IPS DF 19.7 (cell line): ENCODE data around the gene OR8D1.
"Not testable (repeated sequence)": the region's sequence is repeated elsewhere in the genome, so short reads cannot be mapped to it uniquely, and the experiment has no call there.

ENCODE experiments used
- DNase-seq: peaks from one replicate; pipeline ENCODE4 v3.0.0-alpha.2; 2013; ENCODE audit warnings: low read depth, low spot score

The OR8D1 gene

DNA sequence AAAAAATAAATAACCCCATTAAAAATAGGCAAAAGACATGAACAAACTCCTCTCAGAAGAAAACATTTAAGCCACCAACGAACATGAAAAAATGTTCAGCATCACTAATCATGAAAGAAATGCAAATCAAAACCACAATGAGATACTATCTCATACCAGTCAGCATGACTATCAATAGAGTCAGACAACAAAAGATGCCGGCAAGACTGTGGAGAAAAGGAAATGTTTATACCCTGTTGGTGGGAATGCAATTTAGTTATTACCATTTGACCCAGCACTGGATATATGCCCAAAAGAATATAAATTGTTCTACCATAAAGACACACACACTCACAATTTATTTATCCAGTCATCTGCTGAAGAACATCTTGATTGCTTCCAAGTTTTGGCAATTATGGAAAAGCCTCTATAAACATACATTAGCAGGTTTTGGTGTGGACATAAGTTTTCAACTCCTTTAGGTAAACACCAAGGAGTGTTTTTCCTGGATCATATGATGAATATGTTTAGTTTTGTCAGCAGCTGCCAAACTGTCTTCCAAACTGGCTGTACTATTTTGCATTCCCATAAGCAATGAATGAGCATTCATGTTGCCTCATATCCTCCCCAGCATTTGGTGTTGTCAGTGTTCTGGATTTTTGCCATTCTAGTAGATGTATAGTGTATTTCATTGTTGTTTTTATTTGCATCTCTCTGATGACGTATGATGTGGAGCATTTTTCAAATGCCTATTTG lies 28.0 kb downstream of the OR8D1 start:
- no peak for DNase-seq

GRCh38 chr11:124278261-124278660 lies 35.5 kb downstream of the OR8D1 start:
- DNase-seq: no peak

- no peak for DNase-seq
Observed at GRCh38 chr11:124277804-124278203, 35.9 kb downstream of the OR8D1 start.

DNA sequence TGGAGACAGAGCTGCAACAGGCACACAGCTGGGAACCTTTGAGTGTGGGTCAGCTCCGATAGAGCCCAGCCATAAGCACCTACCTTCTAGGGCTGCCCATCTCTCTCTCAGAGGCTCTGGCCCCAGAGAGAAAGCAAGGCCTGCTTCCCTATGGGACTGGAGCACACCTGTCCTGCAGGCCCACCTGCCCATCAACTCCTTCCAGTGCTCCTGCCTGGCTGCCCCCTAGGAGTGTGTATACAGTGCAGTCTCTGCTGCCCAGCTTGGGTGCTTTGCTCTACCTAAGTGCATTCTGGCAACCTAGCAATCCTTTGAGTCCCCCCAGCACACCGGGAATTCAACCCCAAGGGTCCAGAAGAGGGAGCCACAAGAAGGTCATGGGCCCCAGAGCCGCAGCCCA lies 36.5 kb downstream of the OR8D1 start:
- DNase-seq: no peak

DNA sequence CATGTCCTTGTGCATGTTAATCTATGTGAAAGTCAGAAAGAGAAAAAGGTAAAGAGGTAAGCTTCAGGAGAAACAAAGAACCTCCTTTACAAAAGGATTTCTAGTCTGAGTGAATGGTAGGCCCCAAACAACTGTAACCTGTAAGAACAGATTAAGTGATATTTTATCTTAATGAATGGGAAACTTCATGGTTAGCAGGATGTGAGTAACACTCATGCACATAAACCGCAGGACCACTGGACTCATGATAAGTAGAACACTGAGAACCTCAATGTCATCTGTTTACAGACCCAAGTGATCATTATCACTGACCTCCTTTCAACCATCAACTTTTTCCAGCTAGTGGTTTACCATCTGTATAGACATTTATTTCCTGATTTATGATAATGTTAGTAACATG lies 37.7 kb downstream of the OR8D1 start:
- no peak for DNase-seq

DNA sequence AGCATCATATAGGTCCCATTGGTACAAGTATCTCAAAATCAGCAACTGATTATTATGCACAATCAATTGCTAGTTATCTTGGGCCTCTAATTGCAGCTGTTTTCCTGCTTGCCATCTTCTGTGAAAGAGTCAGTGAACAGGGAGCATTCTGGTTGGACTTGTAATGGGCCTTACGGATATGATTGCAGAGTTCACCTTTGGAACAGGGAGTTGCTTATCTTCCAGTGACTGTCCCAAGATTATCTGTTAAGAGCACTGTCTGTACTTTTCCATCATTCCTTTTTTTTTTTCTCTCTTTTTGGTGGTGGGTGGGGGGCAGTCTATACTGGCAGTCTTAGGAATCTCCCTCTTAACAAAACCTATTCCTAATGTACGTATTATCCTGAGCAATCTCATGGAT lies 39.7 kb downstream of the OR8D1 start:
- DNase-seq: no peak

DNA sequence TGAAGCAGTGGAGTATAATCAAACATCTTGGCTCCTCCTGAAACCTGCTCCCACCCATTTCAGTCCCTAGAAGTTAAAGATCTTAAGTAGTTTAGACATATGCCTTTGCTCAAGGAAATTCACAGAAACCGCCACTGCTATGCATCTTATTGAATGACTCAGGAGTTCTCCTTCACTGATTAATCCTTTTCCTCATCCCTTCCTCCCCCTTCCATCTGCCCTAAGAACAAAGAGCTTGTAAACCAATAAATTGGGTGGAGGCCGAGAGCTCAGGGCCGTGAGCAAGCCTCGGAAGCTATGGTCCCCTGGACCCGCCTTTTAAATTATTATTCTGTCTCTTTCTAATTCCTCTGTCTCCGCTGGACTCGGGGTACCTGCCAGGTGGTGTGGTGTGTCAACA lies 42.9 kb downstream of the OR8D1 start:
- not testable (repeated sequence) for DNase-seq

- not testable (repeated sequence) for DNase-seq
Observed at GRCh38 chr11:124265041-124265440, 48.7 kb downstream of the OR8D1 start.

- no peak for DNase-seq
Observed at GRCh38 chr11:124256076-124256475, 57.7 kb downstream of the OR8D1 start, which contains the start of gene OR8G5. TSS of gene OR8G5 (plus strand) at chr11:124256376. CDS start at chr11:124264932, 8,556 bp downstream.
